NCI-H1417 treated with DMSO at 0.1 percent for 48 hours (cell line): ENCODE measurements around the gene OPRD1.
"Not testable (repeated sequence)": the region's sequence is repeated elsewhere in the genome, so short reads cannot be mapped to it uniquely, and the experiment has no call there.

Experiments
- DNase-seq: peaks from one replicate; lab custom pipeline; 2025; lab: John Stamatoyannopoulos, UW

OPRD1 gene

DNA sequence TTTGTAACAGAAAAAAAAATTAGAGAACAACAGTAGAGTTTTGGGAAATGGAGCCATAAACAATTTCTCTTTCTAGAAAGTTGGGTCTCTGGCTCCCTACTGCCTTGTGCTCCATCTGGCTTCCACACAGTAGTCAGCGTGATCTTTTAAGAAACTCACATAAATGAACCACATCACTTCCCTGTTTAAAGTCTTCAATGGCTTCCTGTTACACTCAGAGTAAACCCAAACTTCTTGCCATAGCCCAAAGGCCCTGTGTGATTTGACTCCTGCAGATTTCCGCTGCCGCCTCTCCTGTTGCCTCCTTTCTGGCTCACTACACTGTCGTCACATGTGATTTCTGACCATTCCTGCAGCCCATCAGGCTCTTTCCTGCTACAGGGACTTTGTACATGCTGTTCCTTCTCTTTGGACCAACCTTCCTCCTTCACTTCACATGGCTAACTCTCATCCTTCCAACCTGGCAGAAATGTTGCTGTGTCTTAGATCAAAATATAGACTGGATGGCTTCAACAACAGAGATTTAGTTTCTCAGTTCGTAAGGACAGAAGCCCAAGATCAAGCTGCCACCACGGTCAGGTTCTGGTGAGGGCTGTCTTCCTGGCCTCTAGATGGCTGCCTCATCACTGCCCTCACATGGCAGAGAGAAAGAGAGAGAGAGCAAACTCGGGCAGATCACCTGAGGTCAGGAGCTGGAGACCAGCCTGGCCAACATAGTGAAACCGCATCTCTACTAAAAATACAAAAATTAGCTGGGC lies 34.0 kb downstream of the OPRD1 start:
- no peak for DNase-seq

DNA sequence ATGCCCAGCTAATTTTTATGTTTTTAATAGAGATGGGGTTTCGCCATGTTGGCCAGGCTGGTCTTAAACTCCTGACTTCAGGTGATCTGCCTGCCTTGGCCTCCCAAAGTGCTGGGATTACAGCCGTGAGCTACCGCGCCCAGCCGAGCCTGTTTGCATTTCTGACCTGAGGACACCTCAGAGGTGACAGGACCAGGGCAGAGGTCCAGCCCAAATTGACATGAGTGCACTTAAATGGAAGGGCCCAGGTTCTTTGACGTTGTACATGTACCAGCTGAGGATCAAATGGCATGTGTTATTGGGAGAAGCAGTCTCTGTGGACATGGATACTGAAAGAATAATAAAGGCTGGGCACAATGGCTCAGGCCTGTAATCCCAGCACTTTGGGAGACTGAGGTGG lies 35.2 kb downstream of the OPRD1 start:
- DNase-seq, result not testable (repeated sequence)

DNA sequence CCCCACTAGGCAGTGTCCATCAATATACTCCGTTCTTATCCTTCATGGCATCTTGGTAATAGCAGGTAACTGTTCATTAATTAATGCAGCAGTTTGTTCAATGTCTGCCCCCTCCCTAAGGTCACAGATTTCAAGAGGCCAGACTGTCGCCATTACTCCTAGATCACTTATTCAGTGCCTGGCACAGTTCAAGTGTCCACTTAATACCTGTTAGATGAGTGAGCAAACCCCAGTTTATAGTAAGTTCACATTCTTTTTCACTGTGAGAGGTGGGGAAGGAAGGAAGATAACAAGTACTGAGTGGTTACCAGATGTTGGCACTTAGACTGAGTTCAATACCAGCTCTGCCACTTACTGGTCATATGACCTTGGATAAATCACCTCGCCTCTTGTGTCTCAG lies 36.4 kb downstream of the OPRD1 start:
- no peak for DNase-seq

DNA sequence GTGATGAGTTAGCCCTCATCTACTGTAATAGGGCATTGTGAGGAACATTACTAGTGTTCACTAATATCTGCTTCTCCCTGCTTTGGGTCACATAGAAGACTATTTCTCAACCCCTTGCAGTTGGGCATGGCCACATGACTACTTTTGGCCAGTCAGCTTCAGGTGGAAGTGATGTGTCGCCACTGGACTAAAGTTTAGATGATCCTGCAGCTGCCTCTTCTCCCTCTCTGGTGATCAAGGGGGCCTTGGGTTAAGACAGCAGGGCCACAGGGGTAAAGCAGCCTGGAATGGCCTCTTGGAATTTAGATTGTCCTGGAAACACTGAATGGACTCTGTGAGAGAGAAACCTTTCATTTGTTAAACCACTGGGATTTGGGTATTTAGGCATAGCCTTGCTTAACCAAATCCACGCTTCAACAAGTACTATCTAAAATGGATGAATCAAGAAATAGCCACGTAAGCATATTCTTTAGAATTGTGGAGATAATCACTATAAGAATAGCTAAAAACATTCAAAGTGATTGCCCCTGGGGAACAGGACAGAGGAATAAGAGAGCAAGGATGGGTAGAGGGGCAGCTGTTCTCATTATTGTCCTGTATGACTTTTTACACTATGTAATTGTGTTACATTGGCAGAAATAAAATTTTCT lies 41.2 kb downstream of the OPRD1 start:
- DNase-seq, result no peak

DNA sequence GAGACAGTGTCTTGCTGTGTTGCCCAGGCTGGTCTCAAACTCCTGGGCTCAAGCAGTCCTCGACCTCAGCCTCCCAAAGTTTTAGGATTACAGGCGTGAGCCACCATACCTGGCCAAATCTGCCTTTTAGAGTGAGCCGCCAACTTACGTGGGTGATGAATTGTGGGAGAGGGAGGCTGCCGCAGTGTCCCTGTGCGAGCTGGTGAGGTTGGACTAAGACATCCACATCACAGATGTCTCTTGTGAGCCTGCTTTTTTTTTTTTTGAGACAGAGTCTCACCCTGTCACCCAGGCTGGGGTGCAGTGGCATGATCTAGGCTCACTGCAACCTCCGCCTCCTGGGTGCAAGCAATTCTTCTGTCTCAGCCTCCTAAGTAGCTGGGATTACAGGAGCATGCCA lies 42.4 kb downstream of the OPRD1 start:
- not testable (repeated sequence) for DNase-seq

DNA sequence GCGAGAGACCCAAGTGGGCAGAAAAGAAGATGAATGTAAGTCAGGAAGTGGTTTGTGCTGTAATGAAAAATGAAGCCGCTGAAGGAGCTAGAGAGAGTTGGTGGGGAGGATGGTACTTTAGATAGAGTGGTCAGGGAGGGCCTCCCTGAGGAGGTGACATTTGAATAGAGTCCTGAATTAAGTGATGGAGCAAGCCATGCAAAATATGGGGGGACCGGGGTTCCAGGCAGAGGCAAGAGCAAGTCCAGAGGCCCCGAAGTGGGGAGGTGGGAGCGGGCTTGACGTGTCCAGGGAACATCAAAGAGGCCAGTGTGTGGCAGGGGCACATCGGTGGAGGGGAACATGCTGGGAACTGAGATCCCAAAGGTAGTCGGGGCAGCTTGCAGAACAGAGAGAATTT lies 43.1 kb downstream of the OPRD1 start:
- DNase-seq, result no peak

DNA sequence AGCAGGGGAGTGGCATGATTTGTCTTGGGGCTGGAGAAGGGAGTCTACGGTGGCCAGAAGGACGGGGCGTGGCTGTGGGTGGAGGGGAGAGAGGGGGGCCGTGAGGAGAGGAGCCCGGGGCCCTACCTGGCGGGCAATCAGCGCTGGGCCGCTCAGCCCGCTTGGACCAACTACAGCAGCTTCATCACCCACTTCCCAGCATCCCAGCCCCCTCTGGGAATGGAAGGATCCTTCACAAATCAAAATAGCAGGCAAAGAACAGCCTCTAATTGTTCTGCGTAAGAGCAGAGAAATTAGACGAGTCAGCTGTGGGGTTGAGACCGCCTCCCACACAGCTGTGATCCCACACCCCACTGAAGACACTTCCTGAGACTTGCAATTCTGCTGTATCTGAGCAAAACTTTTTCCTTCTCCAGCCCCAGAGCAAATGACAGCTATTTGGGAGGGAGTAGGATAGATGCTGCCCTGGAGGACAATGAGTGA lies 43.5 kb downstream of the OPRD1 start:
- no peak for DNase-seq

DNA sequence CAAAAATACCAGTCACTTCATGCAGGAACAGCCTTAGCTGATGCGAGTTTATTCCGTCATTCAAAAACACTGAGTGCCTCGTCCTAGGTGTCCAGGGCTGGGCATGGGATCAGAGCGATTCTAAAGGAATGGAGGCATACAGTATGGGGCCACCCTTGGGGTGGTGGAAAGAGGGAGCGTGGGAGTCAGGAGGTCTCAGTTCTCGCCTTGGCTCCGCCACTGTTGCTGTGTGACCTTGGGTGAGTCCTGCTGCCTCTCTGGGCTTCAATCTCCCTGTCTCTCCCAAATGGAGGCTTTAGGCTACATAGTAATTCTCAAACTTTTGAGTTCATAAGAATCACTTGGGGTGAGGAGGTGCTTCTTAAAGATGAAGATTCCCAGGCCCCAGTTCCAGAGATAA lies 44.0 kb downstream of the OPRD1 start:
- DNase-seq, result no peak

DNA sequence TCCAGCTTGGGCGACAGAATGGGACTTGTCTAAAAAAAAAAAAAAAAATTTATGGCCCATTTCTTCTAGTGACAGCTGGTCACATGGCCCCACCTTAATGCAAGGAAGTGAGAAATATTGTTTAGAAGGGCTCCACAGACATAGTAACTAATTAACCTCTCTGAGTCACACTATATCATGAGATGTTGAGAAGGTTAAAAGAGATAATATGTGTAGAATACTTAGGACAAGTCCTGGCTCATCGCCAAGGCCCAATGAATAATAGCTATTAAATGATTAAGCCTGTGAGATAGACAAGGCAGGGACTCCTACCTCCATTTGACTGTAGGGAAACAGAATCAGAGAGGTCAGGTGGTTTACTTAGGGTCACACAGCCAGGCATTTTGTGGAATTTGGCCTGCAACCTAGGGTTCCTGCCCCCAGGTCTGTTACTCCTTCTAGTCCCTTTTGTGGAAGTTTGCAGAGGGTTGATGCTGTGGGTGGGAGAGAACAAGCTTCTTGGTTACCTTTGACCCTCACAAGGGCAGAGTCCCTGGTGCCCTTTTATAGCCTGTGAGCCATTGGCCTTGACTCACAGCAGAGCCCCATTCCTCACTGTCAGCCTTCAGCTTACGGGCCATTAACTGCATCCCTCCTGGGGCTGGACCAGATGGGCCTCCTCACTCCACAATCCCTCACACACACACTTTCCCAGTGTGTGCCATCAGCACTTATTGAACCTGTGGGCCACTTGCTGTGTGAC lies 48.5 kb downstream of the OPRD1 start:
- DNase-seq, result no peak

DNA sequence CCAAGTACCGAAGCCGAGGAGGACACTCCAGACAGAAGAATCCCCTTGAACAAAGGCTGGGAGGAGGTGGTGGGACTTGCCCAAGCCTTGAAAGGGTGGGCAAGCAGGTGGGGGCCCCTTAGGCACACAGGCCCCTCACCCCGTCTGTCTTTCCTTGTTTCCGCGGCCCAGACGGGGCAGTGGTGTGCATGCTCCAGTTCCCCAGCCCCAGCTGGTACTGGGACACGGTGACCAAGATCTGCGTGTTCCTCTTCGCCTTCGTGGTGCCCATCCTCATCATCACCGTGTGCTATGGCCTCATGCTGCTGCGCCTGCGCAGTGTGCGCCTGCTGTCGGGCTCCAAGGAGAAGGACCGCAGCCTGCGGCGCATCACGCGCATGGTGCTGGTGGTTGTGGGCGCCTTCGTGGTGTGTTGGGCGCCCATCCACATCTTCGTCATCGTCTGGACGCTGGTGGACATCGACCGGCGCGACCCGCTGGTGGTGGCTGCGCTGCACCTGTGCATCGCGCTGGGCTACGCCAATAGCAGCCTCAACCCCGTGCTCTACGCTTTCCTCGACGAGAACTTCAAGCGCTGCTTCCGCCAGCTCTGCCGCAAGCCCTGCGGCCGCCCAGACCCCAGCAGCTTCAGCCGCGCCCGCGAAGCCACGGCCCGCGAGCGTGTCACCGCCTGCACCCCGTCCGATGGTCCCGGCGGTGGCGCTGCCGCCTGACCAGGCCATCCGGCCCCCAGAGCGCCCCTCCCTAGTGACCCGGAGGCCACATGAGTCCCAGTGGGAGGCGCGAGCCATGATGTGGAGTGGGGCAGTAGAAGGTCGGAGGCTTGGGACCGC lies 50.8 kb downstream of the OPRD1 start:
- DNase-seq, result no peak

DNA sequence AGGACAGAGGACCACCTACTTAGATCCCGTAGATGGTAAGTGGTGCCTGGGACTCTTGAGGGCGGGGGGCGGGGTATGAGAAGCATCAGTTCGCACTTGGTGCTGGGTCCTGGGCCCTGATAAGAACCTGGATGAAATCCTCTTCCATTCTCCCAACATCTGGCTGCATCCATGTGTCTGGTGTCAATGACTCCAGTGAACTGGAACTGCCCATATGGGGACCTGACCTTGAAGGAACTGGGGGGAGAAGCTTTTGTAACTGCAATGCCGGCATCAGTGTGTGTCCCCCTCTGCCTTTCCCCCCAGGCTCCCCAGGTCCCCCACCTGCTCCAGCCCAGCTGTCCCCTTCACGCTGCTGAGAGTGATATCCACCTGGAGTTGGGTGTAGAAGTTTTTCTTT lies 52.7 kb downstream of the OPRD1 start:
- no peak for DNase-seq

DNA sequence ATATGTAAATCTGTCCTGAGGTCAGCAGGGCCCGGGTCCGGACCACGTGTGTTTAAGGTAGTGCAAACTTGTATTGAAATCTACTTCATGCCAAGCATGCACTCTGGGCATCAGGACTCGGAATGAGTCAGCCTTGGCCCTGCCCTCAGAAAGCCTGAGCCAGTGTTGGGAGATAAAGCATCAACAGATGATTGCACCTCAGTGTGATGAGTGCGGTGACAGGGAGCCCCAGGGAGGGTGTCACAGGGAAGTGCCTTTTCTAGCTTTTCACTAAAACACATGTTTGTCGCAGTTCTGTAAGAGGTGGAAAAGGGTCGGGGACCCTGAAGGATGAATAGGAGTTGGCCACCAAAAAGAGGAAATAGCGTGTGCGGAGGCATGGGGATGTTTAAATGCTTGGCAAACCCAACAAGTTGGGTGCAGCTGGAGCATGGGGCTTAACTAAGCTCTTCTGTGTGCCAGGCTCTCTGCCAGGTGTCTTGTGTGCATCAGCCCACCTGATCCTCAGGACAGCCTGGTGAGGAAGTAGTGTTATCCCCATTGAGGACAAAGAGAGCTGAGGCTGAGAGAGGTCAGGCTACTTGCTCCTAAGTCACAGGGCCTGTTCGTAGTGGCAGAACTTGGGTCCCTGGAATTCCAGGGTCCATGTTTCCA lies 54.2 kb downstream of the OPRD1 start:
- no peak for DNase-seq

DNA sequence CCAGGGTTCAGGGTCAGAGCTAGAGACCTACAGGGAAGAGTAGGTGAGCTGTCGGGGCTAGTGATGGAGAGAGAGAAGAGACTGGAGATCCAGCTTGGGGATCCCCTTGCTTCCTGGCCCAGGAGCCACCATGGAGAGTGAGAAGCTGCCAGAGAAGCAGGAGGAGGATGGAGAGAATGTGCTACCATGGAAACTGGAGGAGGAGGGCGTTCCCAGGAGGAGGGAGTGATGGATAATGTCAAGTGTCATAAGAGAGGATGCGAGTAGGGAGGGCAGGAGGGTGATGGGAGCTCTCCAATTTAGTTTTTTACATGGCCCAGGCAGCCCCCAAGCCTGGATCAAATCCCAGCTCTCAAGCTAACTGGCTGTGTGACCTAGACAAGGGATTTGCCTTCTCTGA lies 55.9 kb downstream of the OPRD1 start:
- DNase-seq, result no peak

DNA sequence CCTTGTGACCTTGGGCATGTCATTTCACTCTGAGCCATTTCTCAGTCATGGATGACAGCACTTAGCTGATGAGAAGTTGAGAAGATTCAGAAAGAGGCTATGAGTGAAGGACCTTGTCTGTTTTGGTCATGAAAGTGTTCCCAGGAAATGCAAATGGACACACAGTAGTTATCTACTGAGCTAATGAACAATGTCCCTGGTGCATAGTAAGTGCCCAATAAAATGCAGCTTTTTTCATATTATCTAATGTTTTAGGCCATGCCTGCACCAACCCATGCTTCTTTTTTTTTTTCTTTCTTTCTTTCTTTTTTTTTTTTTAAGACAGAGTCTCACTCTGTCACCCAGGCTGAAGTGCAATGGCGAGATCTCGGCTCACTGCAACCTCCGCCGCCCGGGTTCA lies 58.0 kb downstream of the OPRD1 start:
- DNase-seq, result no peak

DNA sequence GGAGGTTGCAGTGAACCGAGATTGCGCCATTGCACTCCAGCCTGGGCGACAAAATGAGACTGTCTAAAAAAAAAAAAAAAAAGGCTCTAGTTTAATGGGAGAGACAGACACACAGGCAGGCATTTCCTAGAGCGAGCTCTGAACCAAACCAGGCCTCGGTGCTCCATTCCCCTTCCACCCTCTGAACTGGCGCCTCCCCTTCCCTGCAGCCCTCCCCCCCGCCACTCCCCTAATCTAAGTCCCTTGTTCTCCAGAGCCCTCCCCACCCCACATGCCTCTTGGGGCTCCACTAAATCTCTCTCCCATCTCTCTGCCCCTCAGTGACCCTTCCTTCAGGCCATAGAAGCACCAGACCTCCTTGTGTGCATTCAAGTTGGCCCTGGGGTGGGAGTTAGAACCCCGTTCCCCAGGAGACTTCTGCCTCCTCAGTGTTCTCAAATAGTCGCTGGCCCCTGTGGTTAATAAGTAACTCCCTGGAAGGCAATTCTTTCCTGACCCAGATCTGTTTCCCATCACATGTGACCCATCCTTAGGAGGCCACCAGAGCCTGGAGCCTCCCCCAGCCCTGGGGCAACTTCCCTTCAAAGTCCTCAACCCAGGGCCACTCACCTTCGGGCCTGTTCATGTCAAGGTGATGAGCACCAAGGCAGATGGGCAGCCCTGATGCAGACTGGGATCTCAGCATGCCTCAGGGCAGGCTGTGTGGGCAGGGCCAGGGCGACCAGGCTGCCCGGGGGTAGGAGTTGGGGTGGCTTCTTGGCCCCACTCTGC lies 59.8 kb downstream of the OPRD1 start:
- DNase-seq, result no peak

DNA sequence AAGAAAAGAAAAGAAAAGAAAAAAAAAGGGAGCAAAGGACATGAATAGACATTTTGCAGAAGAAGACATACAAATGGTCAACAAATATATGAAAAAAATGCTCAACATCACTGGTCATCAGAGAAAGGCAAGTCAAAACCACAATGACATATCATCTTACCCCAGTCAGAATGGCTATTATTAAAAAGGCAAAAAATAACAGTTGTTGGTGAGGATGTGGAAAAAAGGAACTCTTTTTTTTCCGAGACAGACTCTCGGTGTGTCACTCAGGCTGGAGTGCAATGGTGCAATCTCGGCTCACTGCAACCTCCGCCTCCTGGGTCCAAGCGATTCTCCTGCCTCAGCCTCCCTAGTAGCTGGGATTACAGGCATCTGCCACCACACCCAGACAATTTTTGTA lies 63.2 kb downstream of the OPRD1 start:
- not testable (repeated sequence) for DNase-seq

DNA sequence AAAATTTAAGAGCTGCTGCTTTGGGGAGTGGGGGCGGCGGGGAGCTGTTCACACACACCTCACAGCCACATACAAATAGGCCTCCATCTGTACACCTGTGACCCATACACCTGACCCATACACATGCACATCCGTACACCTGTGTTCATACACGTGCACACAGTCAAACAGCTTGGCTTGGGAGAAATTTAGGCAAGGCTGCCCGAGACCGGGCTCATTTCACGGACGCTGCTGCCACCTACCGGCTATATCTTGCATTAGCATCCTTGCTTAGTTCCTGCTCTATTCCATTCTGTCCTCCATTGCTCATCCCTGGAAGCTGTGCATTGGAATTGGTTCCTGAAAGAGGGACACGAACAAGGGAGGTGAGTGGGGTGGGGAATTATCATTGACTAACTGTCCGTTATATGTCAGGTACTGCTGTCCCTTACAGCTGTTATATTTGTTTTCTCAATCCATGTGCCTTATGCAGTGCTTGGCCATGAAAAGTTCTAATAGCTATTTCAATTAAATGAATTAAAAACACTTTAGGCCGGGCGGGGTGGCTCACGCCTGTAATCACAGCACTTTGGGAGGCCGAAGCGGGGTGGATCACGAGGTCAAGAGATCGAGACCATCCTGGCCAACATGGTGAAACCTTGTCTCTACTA lies 65.3 kb downstream of the OPRD1 start:
- DNase-seq, result peak; percentile 58

DNA sequence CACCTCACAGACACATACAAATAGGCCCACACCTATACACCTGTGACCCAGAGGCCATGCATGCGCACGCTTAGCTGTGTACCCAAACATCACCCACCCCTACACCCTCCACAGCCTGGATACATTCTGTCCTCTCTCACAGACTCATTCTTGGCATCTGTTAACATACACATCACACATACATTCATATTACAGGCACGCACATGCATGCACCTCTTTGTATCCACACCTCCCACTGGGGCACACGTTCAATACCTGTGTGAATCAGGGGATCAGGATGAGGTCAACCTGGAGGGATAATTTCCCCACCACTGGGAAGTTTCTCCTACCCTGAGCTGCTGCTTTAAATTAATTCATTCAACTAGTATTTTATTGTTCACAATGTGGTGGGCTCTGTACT lies 66.8 kb downstream of the OPRD1 start:
- no peak for DNase-seq

DNA sequence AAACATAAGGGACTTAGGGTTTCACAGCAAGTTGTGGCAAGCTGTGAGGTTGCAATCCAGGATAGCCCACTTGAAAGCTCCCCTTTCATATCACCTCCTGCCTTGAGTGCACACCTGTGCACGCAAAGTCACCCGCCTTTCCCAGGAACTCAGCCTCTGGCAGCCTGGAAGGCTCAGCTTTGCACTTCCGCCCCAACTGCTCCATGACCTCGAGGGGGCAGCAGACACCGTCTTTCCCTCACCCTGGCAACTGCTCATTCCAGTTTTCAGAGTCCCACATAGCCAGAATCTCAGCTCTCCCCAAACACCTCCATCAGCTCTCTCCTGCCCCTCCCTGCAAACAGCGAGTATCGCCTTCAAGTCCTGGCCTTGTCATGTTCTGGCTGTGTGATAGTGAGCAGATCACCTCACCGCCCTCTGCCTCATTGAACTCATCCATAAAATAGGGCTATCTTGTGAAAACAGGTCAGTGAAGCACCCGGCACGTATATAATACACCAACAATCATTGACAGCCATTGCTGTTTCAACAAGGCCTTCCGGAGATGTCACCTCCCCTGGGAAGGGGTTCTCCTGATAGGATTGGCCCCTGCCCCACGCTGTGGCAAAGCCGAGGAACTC lies 70.1 kb downstream of the OPRD1 start:
- DNase-seq, result peak; percentile 48

DNA sequence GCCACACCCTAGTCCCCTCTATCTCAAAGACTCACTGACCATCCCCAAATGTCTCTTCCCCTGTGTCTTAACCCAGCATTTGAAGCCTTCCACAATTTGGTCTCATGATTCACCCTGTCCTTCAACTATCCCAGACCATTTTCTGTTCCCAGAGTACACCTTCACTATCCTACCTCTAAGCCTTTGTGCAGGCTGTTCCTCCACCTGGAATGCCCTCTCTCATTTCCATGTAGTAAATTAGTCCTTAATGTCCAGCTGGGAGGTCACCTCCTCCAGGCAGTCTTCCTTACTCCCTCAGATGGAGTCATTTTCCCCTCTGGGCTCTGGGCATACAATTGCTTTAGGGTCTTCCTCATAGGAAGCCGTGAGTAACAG lies 71.3 kb downstream of the OPRD1 start:
- no peak for DNase-seq
